ENCODE data around the gene LCN15. TPM values are rescaled to one million over a fixed set of nuclear protein-coding genes. Genes with fewer than 3 reads are reported as not detected.

Gene LCN15
- total and polyA plus RNA-seq, 10 of the 15 experiments (the other 5 are each of a cell fraction or from before 2014, with no cell fraction given) = 0.37 to 0.50 TPM; not detected in 8

DNA sequence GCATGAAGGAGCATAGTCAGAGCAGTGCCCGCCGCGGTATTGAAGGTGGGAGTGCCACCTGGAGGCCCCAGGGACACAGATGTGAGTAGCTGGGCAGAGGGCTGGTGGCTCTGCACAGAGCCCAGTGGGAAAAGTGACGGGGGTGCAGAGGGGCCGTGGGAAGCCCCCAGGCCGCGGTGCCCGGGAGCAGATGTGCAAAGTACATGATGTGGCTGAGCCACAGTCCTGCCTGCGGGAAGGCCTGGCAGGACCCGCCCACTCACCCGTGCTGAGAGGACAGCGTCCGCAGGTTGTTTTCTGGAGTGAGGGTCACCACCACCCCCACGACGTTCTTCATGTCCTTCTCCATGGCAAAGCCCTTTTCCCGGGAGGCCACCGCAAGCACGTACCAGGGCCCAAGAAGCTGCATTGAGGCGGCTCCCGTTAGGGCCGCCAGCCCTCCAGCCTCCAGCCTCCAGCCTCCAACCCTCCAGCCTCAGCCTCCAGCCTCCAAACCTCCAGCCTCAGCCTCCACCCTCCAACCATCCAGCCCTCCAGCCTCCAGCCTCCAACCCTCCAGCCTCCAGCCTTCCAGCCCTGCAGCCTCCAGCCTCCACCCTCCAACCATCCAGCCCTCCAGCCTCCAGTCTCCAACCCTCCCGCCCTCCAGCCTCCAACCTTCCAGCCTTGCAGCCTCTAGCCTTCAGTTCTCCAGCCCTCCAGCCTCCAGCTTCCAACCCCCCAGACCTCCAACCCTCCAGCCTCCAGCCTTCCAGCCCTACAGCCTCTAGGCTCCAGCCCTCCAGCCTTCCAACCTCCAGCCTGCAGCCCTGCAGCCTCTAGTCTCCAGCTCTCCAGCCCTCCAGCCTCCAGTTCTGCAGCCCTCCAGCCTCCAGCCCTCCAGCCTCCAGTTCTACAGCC is 16.9 kb downstream of the LCN15 start:
- Histone ChIP-seq H3K9me3 (replicated peaks; ENCODE audit: control insufficient read depth, insufficient read depth, low read length) (peaks cover 13% of the 10 kb centered on the region), H3K36me3 (ENCODE audit: control insufficient read depth in 2 of 2, insufficient read depth in 2 of 2, low read length in 1 of 2) (no peaks in the 10 kb centered on the region), H3K4me3 (no peak overlapping the region), H3K27ac (ENCODE audit: control insufficient read depth, insufficient read depth) (no peak overlapping the region), H3K27me3 (replicated peaks in 1 of 2; ENCODE audit: control insufficient read depth in 2 of 2, insufficient read depth in 2 of 2, low read length in 1 of 2) (no peaks in the 10 kb centered on the region; a peak in 2 of 4 replicates), H3K79me2 (ENCODE audit: control insufficient read depth, insufficient read depth, low read length) (no peaks in the 10 kb centered on the region), H3K4me2 (ENCODE audit: control insufficient read depth, insufficient read depth) (no peak overlapping the region), H2AFZ (ENCODE audit: control insufficient read depth, low read depth, low read length) (no peak overlapping the region), H3K9ac (ENCODE audit: control insufficient read depth, insufficient read depth, low read length) (no peak overlapping the region), H3K4me1 (ENCODE audit: control insufficient read depth, insufficient read depth, low read length) (no peaks in the 10 kb centered on the region), H4K20me1 (ENCODE audit: control insufficient read depth, insufficient read depth) (no peaks in the 10 kb centered on the region)
- ATAC-seq (no peak), DNase-seq (ENCODE audit: low read depth, low spot score) (no peak), FAIRE-seq (no peak)
- ChIA-PET SMC1A (ENCODE audit: uncharacterized antibody, unreplicated experiment) (no interaction called here), CTCF (no interaction called here), RAD21 (ENCODE audit: unreplicated experiment) (no interaction called here), POLR2A (no interaction called here)
- BruUV-seq (replicated peaks) = no TSS peak
- WGBS (ENCODE audit: insufficient coverage, insufficient replicate concordance, low lambda C conversion rate, missing lambda C conversion rate) = 38% methylated on average over 18 of the region's 22 CpGs
- in situ Hi-C loops (cut with MboI) (no loop called here), intact Hi-C loops (cut with micrococcal nuclease; ENCODE audit: unreplicated experiment) (no loop called here)
- TF ChIP-seq NFYA (IDR thresholded peaks at IDR 0.05; ENCODE audit: borderline replicate concordance, low read depth, low read length) (no peak), DPF2 (IDR thresholded peaks at IDR 0.05) (no peak), RFX5 (IDR thresholded peaks at IDR 0.05; ENCODE audit: low read depth, low read length) (no peak), SREBF2 (IDR thresholded peaks at IDR 0.05; ENCODE audit: low read length) (no peak), SMC3 (IDR thresholded peaks at IDR 0.05; ENCODE audit: borderline replicate concordance, low read length) (no peak), STAT1 (conservative IDR thresholded peaks at IDR 0.05) (no peak), ZNF24 (IDR thresholded peaks at IDR 0.05) (no peak), SIN3A (IDR thresholded peaks at IDR 0.05; ENCODE audit: low read depth, low read length) (no peak)

DNA sequence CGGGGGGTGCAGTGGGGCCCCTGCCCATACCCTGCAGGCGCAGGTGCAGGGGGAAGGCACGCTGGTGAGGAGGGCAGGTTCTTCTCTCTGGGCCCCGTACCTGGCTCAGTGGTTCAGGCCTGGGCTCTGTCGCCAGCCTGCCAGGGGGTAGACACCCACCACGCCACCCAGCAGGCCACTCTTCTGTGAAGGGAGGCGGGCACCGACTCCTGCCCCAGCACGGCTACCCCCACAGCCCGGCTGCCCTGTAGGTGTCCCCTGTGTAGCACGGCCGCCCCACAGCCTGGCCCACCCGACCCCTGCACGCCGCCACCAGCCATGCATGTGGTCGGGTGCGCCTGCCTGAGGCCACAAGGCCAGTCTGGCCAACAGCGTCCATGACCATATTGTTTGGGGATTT is 17.7 kb downstream of the LCN15 start:
- ATAC-seq (no peak), FAIRE-seq (no peak), DNase-seq (ENCODE audit: low read depth, low spot score) (no peak)
- in situ Hi-C loops (cut with MboI) = no loop called here
- Histone ChIP-seq H3K27ac (ENCODE audit: control insufficient read depth, insufficient read depth) (no peak overlapping the region), H3K36me3 (ENCODE audit: control insufficient read depth in 2 of 2, insufficient read depth in 2 of 2, low read length in 1 of 2) (no peaks in the 10 kb centered on the region), H3K4me3 (no peak overlapping the region), H3K9me3 (replicated peaks; ENCODE audit: control insufficient read depth, insufficient read depth, low read length) (peaks cover 5% of the 10 kb centered on the region), H2AFZ (ENCODE audit: control insufficient read depth, low read depth, low read length) (no peak overlapping the region), H3K79me2 (ENCODE audit: control insufficient read depth, insufficient read depth, low read length) (no peaks in the 10 kb centered on the region), H4K20me1 (ENCODE audit: control insufficient read depth, insufficient read depth) (no peaks in the 10 kb centered on the region), H3K27me3 (replicated peaks in 1 of 2; ENCODE audit: control insufficient read depth in 2 of 2, insufficient read depth in 2 of 2, low read length in 1 of 2) (peaks cover 0 to 5% of the 10 kb centered on the region in 2 experiments; a peak in 2 of 4 replicates), H3K4me2 (ENCODE audit: control insufficient read depth, insufficient read depth) (no peak overlapping the region), H3K9ac (ENCODE audit: control insufficient read depth, insufficient read depth, low read length) (no peak overlapping the region), H3K4me1 (ENCODE audit: control insufficient read depth, insufficient read depth, low read length) (peaks cover 8% of the 10 kb centered on the region)
- 42% methylated on average over 17 of the region's 18 CpGs for WGBS (ENCODE audit: insufficient coverage, insufficient replicate concordance, low lambda C conversion rate, missing lambda C conversion rate)
- intact Hi-C loops (cut with micrococcal nuclease; ENCODE audit: unreplicated experiment) = no loop called here
- SMC1A ChIA-PET (ENCODE audit: uncharacterized antibody, unreplicated experiment) = no interaction called here
- CTCF ChIA-PET = no interaction called here
- BruUV-seq (replicated peaks) = no TSS peak
- RAD21 ChIA-PET (ENCODE audit: unreplicated experiment) = no interaction called here
- POLR2A ChIA-PET = no interaction called here
- TF ChIP-seq, protein P1, sequence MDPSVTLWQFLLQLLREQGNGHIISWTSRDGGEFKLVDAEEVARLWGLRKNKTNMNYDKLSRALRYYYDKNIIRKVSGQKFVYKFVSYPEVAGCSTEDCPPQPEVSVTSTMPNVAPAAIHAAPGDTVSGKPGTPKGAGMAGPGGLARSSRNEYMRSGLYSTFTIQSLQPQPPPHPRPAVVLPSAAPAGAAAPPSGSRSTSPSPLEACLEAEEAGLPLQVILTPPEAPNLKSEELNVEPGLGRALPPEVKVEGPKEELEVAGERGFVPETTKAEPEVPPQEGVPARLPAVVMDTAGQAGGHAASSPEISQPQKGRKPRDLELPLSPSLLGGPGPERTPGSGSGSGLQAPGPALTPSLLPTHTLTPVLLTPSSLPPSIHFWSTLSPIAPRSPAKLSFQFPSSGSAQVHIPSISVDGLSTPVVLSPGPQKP (IDR thresholded peaks at IDR 0.05; ENCODE audit: low read depth, low read length) = no peak
- TF ChIP-seq SPI1 (IDR thresholded peaks at IDR 0.05; ENCODE audit: borderline replicate concordance, insufficient read depth, low read depth, low read length) = no peak
- no peak for TF ChIP-seq EZH2 (IDR thresholded peaks at IDR 0.05; ENCODE audit: borderline replicate concordance, control insufficient read depth, low read depth, low read length)
- TF ChIP-seq BACH1 (IDR thresholded peaks at IDR 0.05; ENCODE audit: borderline replicate concordance) = no peak
- no peak for TF ChIP-seq TARDBP (IDR thresholded peaks at IDR 0.05; ENCODE audit: borderline replicate concordance)
- TF ChIP-seq TCF7 (IDR thresholded peaks at IDR 0.05; ENCODE audit: borderline replicate concordance) = no peak
- TF ChIP-seq RFX5 (IDR thresholded peaks at IDR 0.05; ENCODE audit: low read depth, low read length) = no peak
- TF ChIP-seq POU2F2 (IDR thresholded peaks at IDR 0.05; ENCODE audit: borderline replicate concordance, low read depth, low read length) = no peak
- TF ChIP-seq CBX5 (IDR thresholded peaks at IDR 0.05; ENCODE audit: low read depth) = no peak
